T-cell (primary cell): ENCODE results near the gene ATOH1. TPM values are rescaled to one million over a fixed set of nuclear protein-coding genes. Genes with fewer than 3 reads are reported as not detected.

Experiments used
- ATAC-seq, 4 experiments: fragments of 200-7000 bp in 3 of 4; fragments of 150-1000 bp in 1 of 4; cut with Tn5 transposase; replicated peaks in 1 of 4; 1 replicate in 3 of 4; 2 replicates in 1 of 4; pipeline ENCODE4 v1.10.0; 2021; ENCODE audit warnings: moderate library complexity in 3 of 4, mild to moderate bottlenecking in 2 of 4, moderate number of reproducible peaks in 1 of 4
- CTCF ChIA-PET, 2 donors: fragments of 300-600 bp; sonication (Branson Sonifier 250); formaldehyde crosslinking; loops; one replicate each; lab custom pipeline; 2022; ENCODE audit warnings: antibody characterized with exemption in 2 of 2; lab: Charles Lee
- POLR2A ChIA-PET, 2 donors: fragments of 300-600 bp; sonication (Branson Sonifier 250); formaldehyde crosslinking; loops; one replicate each; lab custom pipeline; 2022; ENCODE audit warnings: antibody characterized with exemption in 2 of 2; lab: Charles Lee
- DNase-seq, 35 experiments: peaks; one replicate each; pipeline versions ENCODE4 v3.0.0 to v3.0.0-alpha.2; 2013 to 2023
- H3K27ac ChIP-seq: one replicate; pipeline ENCODE4 v1.5.1; 2013; ENCODE audit warnings: low read length
- H3K27me3 ChIP-seq, 2 experiments: replicated peaks in 1 of 2; 1 replicate in 1 of 2; 2 replicates in 1 of 2; pipeline versions ENCODE4 v1.6.1 to v1.7.0; 2013; ENCODE audit warnings: low read length in 1 of 2, mixed read lengths in 1 of 2; ENCODE audit not compliant: control insufficient read depth in 2 of 2, insufficient read depth in 2 of 2; ENCODE audit errors: extremely low read depth in 1 of 2
- H3K36me3 ChIP-seq, 2 donors: 1 replicate in 1 of 2; 2 replicates in 1 of 2; pipeline versions ENCODE4 v1.6.1 to v1.7.0; 2013; ENCODE audit warnings: low read length in 1 of 2; ENCODE audit not compliant: control insufficient read depth in 2 of 2, insufficient read depth in 1 of 2; ENCODE audit errors: extremely low read depth in 1 of 2
- H3K4me1 ChIP-seq, 2 experiments: 1 replicate in 1 of 2; 2 replicates in 1 of 2; pipeline versions ENCODE4 v1.6.1 to v1.7.0; 2013; ENCODE audit warnings: low read length in 2 of 2, mixed read lengths in 1 of 2; ENCODE audit not compliant: insufficient read depth in 2 of 2, control insufficient read depth in 1 of 2; ENCODE audit errors: extremely low read depth in 1 of 2
- H3K4me3 ChIP-seq, 2 donors: 1 replicate in 1 of 2; 2 replicates in 1 of 2; pipeline versions ENCODE4 v1.5.1 to v1.7.0; 2013; ENCODE audit warnings: mild to moderate bottlenecking in 2 of 2, low read length in 1 of 2, moderate library complexity in 1 of 2; ENCODE audit not compliant: control insufficient read depth in 1 of 2; ENCODE audit errors: extremely low read depth in 1 of 2
- H3K9me3 ChIP-seq: 2 replicates; pipeline ENCODE4 v1.7.0; 2013
- H3K27ac Mint-ChIP-seq, 2 donors: one replicate each; pipeline ENCODE4 v1.8.0; 2020 to 2021; ENCODE audit warnings: mild to moderate bottlenecking in 2 of 2, mixed read lengths in 2 of 2
- H3K27me3 Mint-ChIP-seq, 2 donors: one replicate each; pipeline ENCODE4 v1.8.0; 2021 to 2022; ENCODE audit warnings: mixed read lengths in 2 of 2
- H3K36me3 Mint-ChIP-seq: one replicate; pipeline ENCODE4 v1.8.0; 2021; ENCODE audit warnings: mixed read lengths
- H3K4me1 Mint-ChIP-seq, 3 donors: one replicate each; pipeline ENCODE4 v1.8.0; 2020 to 2022; ENCODE audit warnings: mixed read lengths in 3 of 3, mild to moderate bottlenecking in 1 of 3
- H3K4me3 Mint-ChIP-seq, 3 donors: one replicate each; pipeline ENCODE4 v1.8.0; 2020 to 2022; ENCODE audit warnings: mild to moderate bottlenecking in 3 of 3, mixed read lengths in 3 of 3, moderate library complexity in 3 of 3
- H3K9me3 Mint-ChIP-seq, 3 donors: one replicate each; pipeline ENCODE4 v1.8.0; 2020 to 2022; ENCODE audit warnings: mixed read lengths in 3 of 3
- WGBS: methylation state at CpG from one replicate; pipeline ENCODE4 v1.1.5; 2013; ENCODE audit warnings: missing lambda C conversion rate; ENCODE audit not compliant: insufficient coverage; 5-methylcytosine and 5-hydroxymethylcytosine counted together
- total RNA-seq, 35 experiments: library from RNA in 6 of 35; stranded (reverse) in 6 of 35; fragments of 120-200 nt in 1 of 35; gene quantifications; one replicate each; pipeline versions ENCODE4 v1.2.1 to v1.2.4 and lab custom pipeline; 2013 to 2026

The ATOH1 gene
- total RNA-seq, 5 donors from 2014 or later (not counting 1 experiment from before 2014, with no cell fraction given), result not detected

DNA sequence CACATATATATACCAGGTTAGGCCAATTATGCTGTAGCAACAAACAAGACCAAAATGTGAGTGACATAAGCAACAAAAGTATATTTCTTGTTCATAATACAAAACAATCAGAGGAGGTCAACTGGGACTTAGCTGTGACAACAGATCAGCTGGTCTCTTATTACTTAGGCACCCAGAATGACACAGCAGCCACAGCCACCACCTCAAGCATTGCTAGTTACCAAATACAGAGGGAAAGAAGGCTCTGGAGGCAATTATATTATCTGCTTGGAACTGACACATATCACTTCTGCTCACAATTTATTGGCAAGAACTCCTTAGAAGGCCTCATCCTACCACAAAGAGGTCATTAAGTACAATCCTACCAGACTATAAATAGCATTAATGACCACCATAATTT, 15.2 kb downstream of the ATOH1 start:
- Histone ChIP-seq H3K4me3 (no peak overlapping the region), H3K4me1 (no peaks in the 10 kb centered on the region), H3K27ac (no peak overlapping the region), H3K9me3 (no peaks in the 10 kb centered on the region), H3K36me3 (no peaks in the 10 kb centered on the region), H3K27me3 (no peaks in the 10 kb centered on the region)
- peaks cover 2 to 15% (median 4%) of the 10 kb centered on the region in 3 donors for H3K9me3 Mint-ChIP-seq
- H3K27ac Mint-ChIP-seq, result no peak overlapping the region
- ChIA-PET POLR2A (no interaction called here), CTCF (no interaction called here)
- ATAC-seq (no peak), DNase-seq (no peak)
- H3K4me3 Mint-ChIP-seq, result no peak overlapping the region
- no peaks in the 10 kb centered on the region for H3K4me1 Mint-ChIP-seq
- peaks cover 2 to 20% of the 10 kb centered on the region in 2 donors for H3K27me3 Mint-ChIP-seq
- H3K36me3 Mint-ChIP-seq, result no peaks in the 10 kb centered on the region

DNA sequence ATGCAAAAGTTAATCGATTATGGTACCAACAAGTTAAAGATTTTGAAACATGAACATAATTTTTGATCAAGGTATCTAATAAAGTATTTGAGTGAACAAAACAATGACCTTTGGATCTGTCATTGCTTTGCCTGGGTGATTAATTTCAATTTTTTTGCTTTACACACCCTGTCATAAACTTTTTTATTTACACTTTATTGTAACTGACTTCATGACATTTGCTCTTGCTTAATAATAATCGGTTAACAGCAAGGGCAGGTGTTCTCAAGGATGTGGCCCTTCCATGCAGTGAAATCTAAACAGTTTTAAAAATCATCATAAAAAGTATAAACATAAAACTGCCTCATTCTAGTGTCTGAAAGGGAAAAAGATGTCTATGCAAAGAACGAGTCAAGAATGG, 24.1 kb downstream of the ATOH1 start:
- H3K4me3 ChIP-seq, result no peak overlapping the region
- DNase-seq, result no peak
- ATAC-seq, result no peak
- Mint-ChIP-seq H3K36me3 (no peaks in the 10 kb centered on the region), H3K27me3 (peaks cover 0 to 4% of the 10 kb centered on the region in 2 donors), H3K4me3 (no peak overlapping the region), H3K27ac (no peak overlapping the region), H3K4me1 (no peaks in the 10 kb centered on the region), H3K9me3 (no peaks in the 10 kb centered on the region)
- WGBS, result no CpG with 5 or more reads among the region's 3 CpGs
- no peaks in the 10 kb centered on the region for H3K4me1 ChIP-seq
- H3K27ac ChIP-seq, result no peak overlapping the region
- no peaks in the 10 kb centered on the region for H3K36me3 ChIP-seq
- no peaks in the 10 kb centered on the region for H3K9me3 ChIP-seq
- ChIA-PET CTCF (no interaction called here), POLR2A (interaction anchor here in 1 of 2 donors (0.5 kb wide), 1 partner anchor 730 kb away, joined by 3 read pairs; no protein-coding TSS in a partner anchor)
- H3K27me3 ChIP-seq, result peaks cover 0 to 9% of the 10 kb centered on the region in 2 experiments

GRCh38 chr4:93855926-93856325, 27.4 kb downstream of the ATOH1 start:
- Histone ChIP-seq H3K9me3 (no peaks in the 10 kb centered on the region), H3K27ac (no peak overlapping the region), H3K36me3 (no peaks in the 10 kb centered on the region), H3K4me3 (no peak overlapping the region), H3K27me3 (peaks cover 0 to 12% of the 10 kb centered on the region in 2 experiments), H3K4me1 (no peaks in the 10 kb centered on the region)
- no peak for DNase-seq
- no peak overlapping the region for H3K4me3 Mint-ChIP-seq
- H3K27ac Mint-ChIP-seq, result no peak overlapping the region
- ChIA-PET POLR2A (no interaction called here), CTCF (no interaction called here)
- WGBS, result no CpG with 5 or more reads among the region's 1 CpG
- ATAC-seq, result no peak
- H3K4me1 Mint-ChIP-seq, result no peaks in the 10 kb centered on the region
- no peaks in the 10 kb centered on the region for H3K36me3 Mint-ChIP-seq
- H3K9me3 Mint-ChIP-seq, result peaks cover 0 to 11% (median 4%) of the 10 kb centered on the region in 3 donors
- peaks cover 0 to 4% of the 10 kb centered on the region in 2 donors for H3K27me3 Mint-ChIP-seq

GRCh38 chr4:93865650-93866049, 37.1 kb downstream of the ATOH1 start:
- ChIA-PET CTCF (no interaction called here), POLR2A (interaction anchor here in 1 of 2 donors (0.6 kb wide), 1 partner anchor 167 kb away, joined by 4 read pairs; no protein-coding TSS in a partner anchor)
- no peak overlapping the region for H3K4me3 ChIP-seq
- Mint-ChIP-seq H3K9me3 (peaks cover 0 to 5% (median 4%) of the 10 kb centered on the region in 3 donors), H3K4me3 (no peak overlapping the region), H3K27ac (no peak overlapping the region), H3K4me1 (no peaks in the 10 kb centered on the region), H3K36me3 (no peaks in the 10 kb centered on the region), H3K27me3 (no peaks in the 10 kb centered on the region)
- 76% methylated on average over 2 of the region's 2 CpGs for WGBS
- no peaks in the 10 kb centered on the region for H3K27me3 ChIP-seq
- no peak for DNase-seq
- no peaks in the 10 kb centered on the region for H3K4me1 ChIP-seq
- no peak for ATAC-seq
- H3K27ac ChIP-seq, result no peak overlapping the region
- H3K9me3 ChIP-seq, result no peaks in the 10 kb centered on the region
- H3K36me3 ChIP-seq, result no peaks in the 10 kb centered on the region

- 84% methylated on average over 6 of the region's 7 CpGs for WGBS
- POLR2A ChIA-PET, result no interaction called here
- DNase-seq (no peak), ATAC-seq (no peak)
- H3K4me3 ChIP-seq, result no peak overlapping the region
- Mint-ChIP-seq H3K4me1 (no peaks in the 10 kb centered on the region), H3K36me3 (no peaks in the 10 kb centered on the region), H3K9me3 (peaks cover 0 to 5% (median 0%) of the 10 kb centered on the region in 3 donors), H3K27ac (no peak overlapping the region), H3K27me3 (no peaks in the 10 kb centered on the region), H3K4me3 (no peak overlapping the region)
- H3K27me3 ChIP-seq, result no peaks in the 10 kb centered on the region
- no peaks in the 10 kb centered on the region for H3K9me3 ChIP-seq
- H3K27ac ChIP-seq, result no peak overlapping the region
- CTCF ChIA-PET, result no interaction called here
- no peaks in the 10 kb centered on the region for H3K4me1 ChIP-seq
- H3K36me3 ChIP-seq, result no peaks in the 10 kb centered on the region
Measured at GRCh38 chr4:93867416-93868001, 39.0 kb downstream of the ATOH1 start.

- Mint-ChIP-seq H3K4me1 (no peaks in the 10 kb centered on the region), H3K36me3 (no peaks in the 10 kb centered on the region), H3K9me3 (no peaks in the 10 kb centered on the region), H3K4me3 (no peak overlapping the region), H3K27ac (no peak overlapping the region), H3K27me3 (no peaks in the 10 kb centered on the region)
- Histone ChIP-seq H3K4me3 (no peak overlapping the region), H3K27ac (no peak overlapping the region), H3K9me3 (no peaks in the 10 kb centered on the region), H3K27me3 (no peaks in the 10 kb centered on the region), H3K4me1 (no peaks in the 10 kb centered on the region), H3K36me3 (no peaks in the 10 kb centered on the region)
- ChIA-PET CTCF (no interaction called here), POLR2A (no interaction called here)
- WGBS, result 96% methylated on average over 4 of the region's 6 CpGs
- DNase-seq (no peak), ATAC-seq (no peak)
Measured at GRCh38 chr4:93870876-93871458, 42.4 kb downstream of the ATOH1 start.
